Fibroblast of lung (primary cell): ENCODE data around the gene TVP23A. TPM values are rescaled to one million over a fixed set of nuclear protein-coding genes. Genes with fewer than 3 reads are reported as not detected.

Source experiments
- DNase-seq, 2 donors: peaks; one replicate each; pipeline versions ENCODE4 v3.0.0 to v3.0.0-alpha.2; 2010; ENCODE audit warnings: low read depth in 2 of 2
- H2AFZ ChIP-seq: 2 replicates; pipeline ENCODE4 v1.5.1; 2012; ENCODE audit warnings: low read length, control low read depth, inconsistent platforms
- H3K27ac ChIP-seq: 2 replicates; pipeline ENCODE4 v1.5.1; 2011; ENCODE audit warnings: low read length, control low read depth; ENCODE audit not compliant: insufficient read depth
- H3K27me3 ChIP-seq: 2 replicates; pipeline ENCODE4 v1.5.1; 2011; ENCODE audit warnings: mild to moderate bottlenecking, low read length; ENCODE audit not compliant: control insufficient read depth, insufficient read depth
- H3K36me3 ChIP-seq: 2 replicates; pipeline ENCODE4 v1.5.1; 2011; ENCODE audit warnings: low read length; ENCODE audit not compliant: control insufficient read depth, insufficient read depth
- H3K4me1 ChIP-seq: 2 replicates; pipeline ENCODE4 v1.5.1; 2011; ENCODE audit warnings: low read length; ENCODE audit not compliant: control insufficient read depth, insufficient read depth; ENCODE audit errors: extremely low read depth
- H3K4me2 ChIP-seq: 2 replicates; pipeline ENCODE4 v1.5.1; 2011; ENCODE audit warnings: low read length, control low read depth; ENCODE audit not compliant: insufficient read depth; ENCODE audit errors: extremely low read depth
- H3K4me3 ChIP-seq, 4 experiments: fragments of 200-600 bp in 1 of 4; sonication (generic) in 1 of 4; replicated peaks in 1 of 4; 2 replicates each; pipeline ENCODE4 v1.5.1; 2011 to 2016; ENCODE audit warnings: low read length in 4 of 4, low read depth in 3 of 4, mild to moderate bottlenecking in 3 of 4, control low read depth in 2 of 4, inconsistent platforms in 1 of 4, mixed read lengths in 1 of 4; ENCODE audit not compliant: insufficient read depth in 1 of 4; ENCODE audit errors: control extremely low read depth in 1 of 4
- H3K79me2 ChIP-seq: 2 replicates; pipeline ENCODE4 v1.5.1; 2012; ENCODE audit warnings: mild to moderate bottlenecking, low read length, inconsistent platforms; ENCODE audit not compliant: control insufficient read depth, insufficient read depth
- H3K9ac ChIP-seq: 2 replicates; pipeline ENCODE4 v1.5.1; 2011; ENCODE audit warnings: mild to moderate bottlenecking, low read length, control low read depth; ENCODE audit not compliant: insufficient read depth
- H3K9me3 ChIP-seq: 2 replicates; pipeline ENCODE4 v1.5.1; 2012; ENCODE audit warnings: low read depth, low read length; ENCODE audit not compliant: control insufficient read depth, insufficient read depth
- H4K20me1 ChIP-seq: 2 replicates; pipeline ENCODE4 v1.5.1; 2011; ENCODE audit warnings: low read length; ENCODE audit not compliant: control insufficient read depth, insufficient read depth; ENCODE audit errors: extremely low read depth
- CTCF ChIP-seq, 2 donors: IDR thresholded peaks in 1 of 2; conservative IDR thresholded peaks in 1 of 2; 1 replicate in 1 of 2; 2 replicates in 1 of 2; pipeline ENCODE4 v1.5.1; 2011 to 2012; ENCODE audit warnings: low read length in 2 of 2, control low read depth in 1 of 2, inconsistent platforms in 1 of 2, low read depth in 1 of 2, mild to moderate bottlenecking in 1 of 2
- EZH2 ChIP-seq: IDR thresholded peaks from 2 replicates; pipeline ENCODE4 v1.5.1; 2012; ENCODE audit warnings: low read length, control low read depth, mild to moderate bottlenecking; ENCODE audit errors: missing control alignments
- polyA plus RNA-seq, 2 donors: library from polyadenylated mRNA; depleted of rRNA in 1 of 2; stranded (reverse) in 1 of 2; unstranded in 1 of 2; fragments of >200 nt; gene quantifications; 2 replicates each; pipeline ENCODE4 v1.2.1, GENCODE V29; 2011 to 2012; ENCODE audit warnings: missing spikeins in 1 of 2
- total RNA-seq: library from RNA; depleted of rRNA; stranded (reverse); fragments of >200 nt; gene quantifications from 2 replicates; pipeline ENCODE4 v1.2.1, GENCODE V29; 2014

The TVP23A gene
- total and polyA plus RNA-seq, 2 donors (not counting 1 experiment from before 2014, with no cell fraction given), result under 0.01 TPM; not detected in 1

DNA sequence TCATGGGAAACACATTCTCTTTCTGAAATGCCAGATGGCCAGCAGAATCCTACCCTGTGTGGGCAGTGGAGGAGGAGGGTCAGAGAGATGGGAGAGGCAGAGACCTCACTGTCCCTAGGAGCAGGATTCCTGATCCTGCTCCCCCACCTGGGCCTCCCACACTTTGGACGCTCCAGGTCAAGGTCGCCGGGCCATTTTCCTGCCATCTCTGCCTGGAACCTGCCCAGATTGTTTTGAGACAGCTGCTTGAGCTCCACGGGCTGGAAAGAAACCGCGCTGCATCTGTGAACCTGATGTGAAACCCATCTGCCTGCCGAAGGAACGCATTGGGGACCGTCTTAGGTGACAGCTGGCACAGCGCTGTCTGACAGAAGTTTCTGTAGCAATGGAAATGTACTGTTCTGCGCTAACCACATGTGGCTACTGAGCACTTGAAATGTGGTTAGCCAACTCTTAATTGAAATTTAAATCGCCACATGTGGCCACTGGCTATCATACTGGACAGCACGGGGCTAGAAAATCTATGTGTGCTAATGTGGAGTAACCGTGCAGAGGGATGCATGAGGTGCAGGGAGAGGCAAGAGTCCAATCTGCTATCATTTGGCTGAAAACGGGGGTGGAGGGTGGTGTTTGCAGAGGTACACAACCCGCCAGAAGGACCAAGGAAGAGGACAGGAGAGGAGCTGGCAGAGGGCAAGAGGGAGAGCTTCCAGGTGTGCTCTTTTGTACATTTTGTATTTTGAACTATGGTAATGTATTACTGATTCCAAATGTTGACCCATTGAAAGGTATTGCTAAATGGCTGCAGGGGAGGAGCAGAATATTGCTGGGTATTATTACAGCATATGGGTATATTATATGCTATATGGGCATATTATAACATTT is 90.3 kb downstream of the TVP23A start:
- Histone ChIP-seq H3K79me2 (no peaks in the 10 kb centered on the region), H3K4me2 (no peak overlapping the region), H3K9ac (no peak overlapping the region), H3K4me3 (no peak overlapping the region), H3K27ac (no peak overlapping the region), H3K4me1 (no peaks in the 10 kb centered on the region), H3K9me3 (no peaks in the 10 kb centered on the region), H4K20me1 (no peaks in the 10 kb centered on the region), H3K36me3 (no peaks in the 10 kb centered on the region), H3K27me3 (no peaks in the 10 kb centered on the region), H2AFZ (no peak overlapping the region)
- DNase-seq, result no peak
- TF ChIP-seq CTCF (conservative IDR thresholded peaks at IDR 0.05 in 1 of 2, IDR thresholded peaks at IDR 0.05 in 1 of 2; ENCODE audit: low read depth in 1 of 2, low read length in 2 of 2), result no peak
- no peak for TF ChIP-seq EZH2

Other genes starting within 250 kb of the TVP23A start
- gene EMP2, start 238.2 kb downstream of the TVP23A start, total RNA-seq, result 17.2 and 22.5 TPM in 2 replicates
- 36.2 and 36.8 TPM in 2 replicates for gene EMP2, start 238.2 kb downstream of the TVP23A start, polyA plus RNA-seq
- gene TEKT5, start 123.9 kb downstream of the TVP23A start, total RNA-seq, result 0.26 TPM in 1 of 2 replicates, not detected in the other
- gene TEKT5, start 123.9 kb downstream of the TVP23A start, polyA plus RNA-seq, result 0.06 TPM in 1 of 2 replicates, not detected in the other
- gene NUBP1, start 75.0 kb downstream of the TVP23A start, total RNA-seq, result 16.7 and 17.7 TPM in 2 replicates
- gene NUBP1, start 75.0 kb downstream of the TVP23A start, polyA plus RNA-seq, result 29.7 and 37.3 TPM in 2 replicates
- 0.51 and 0.66 TPM in 2 replicates for gene CIITA, start 58.4 kb upstream of the TVP23A start, total RNA-seq
- 0.27 and 0.40 TPM in 2 replicates for gene CIITA, start 58.4 kb upstream of the TVP23A start, polyA plus RNA-seq
- 44.7 and 49.9 TPM in 2 replicates for gene DEXI, start 123.7 kb upstream of the TVP23A start, total RNA-seq
- 38.8 and 40.3 TPM in 2 replicates for gene DEXI, start 123.7 kb upstream of the TVP23A start, polyA plus RNA-seq
- 17.2 and 22.0 TPM in 2 replicates for gene CLEC16A, start 125.8 kb upstream of the TVP23A start, total RNA-seq
- 9.1 and 15.3 TPM in 2 replicates for gene CLEC16A, start 125.8 kb upstream of the TVP23A start, polyA plus RNA-seq